Activated T-helper 17 cell treated with anti-CD3 and anti-CD28 coated beads, Interleukin-2, amount 50 U/mL, for 72 hours (primary cell): Measurements from ENCODE around the gene RAET1E. TPM values are rescaled to one million over a fixed set of nuclear protein-coding genes. Genes with fewer than 3 reads are reported as not detected.
"Not testable (repeated sequence)": the region's sequence is repeated elsewhere in the genome, so short reads cannot be mapped to it uniquely, and the experiment has no call there.

ENCODE experiments used
- ATAC-seq: fragments of 150-1000 bp; cut with Tn5 transposase; replicated peaks from 2 replicates; pipeline ENCODE4 v1.10.0; 2021; ENCODE audit warnings: mild to moderate bottlenecking, moderate library complexity
- H3K27ac Mint-ChIP-seq: one replicate; pipeline ENCODE4 v1.8.0; 2022; ENCODE audit warnings: mixed read lengths
- H3K27me3 Mint-ChIP-seq: one replicate; pipeline ENCODE4 v1.8.0; 2022; ENCODE audit warnings: mixed read lengths
- H3K36me3 Mint-ChIP-seq: one replicate; pipeline ENCODE4 v1.8.0; 2022; ENCODE audit warnings: low read depth, mild to moderate bottlenecking, mixed read lengths
- H3K4me1 Mint-ChIP-seq: one replicate; pipeline ENCODE4 v1.8.0; 2022; ENCODE audit warnings: mixed read lengths
- H3K4me3 Mint-ChIP-seq: one replicate; pipeline ENCODE4 v1.8.0; 2022; ENCODE audit warnings: mild to moderate bottlenecking, mixed read lengths
- H3K9me3 Mint-ChIP-seq: one replicate; pipeline ENCODE4 v1.8.0; 2022; ENCODE audit warnings: mixed read lengths
- total RNA-seq, 2 donors: library from RNA; stranded (reverse); gene quantifications; one replicate each; pipeline ENCODE4 v1.2.3, GENCODE V29; 2022

The RAET1E gene
- total RNA-seq, 2 donors from 2014 or later: 0.99 to 4.9 TPM

- H3K27ac Mint-ChIP-seq: no peak overlapping the region
- ATAC-seq: no peak
These were observed 37.8 kb upstream of the RAET1E start for GRCh38 chr6:149935668-149936067.

GRCh38 chr6:149935246-149935645 lies 37.3 kb upstream of the RAET1E start:
- H3K27me3 Mint-ChIP-seq: peaks cover 73% of the 10 kb centered on the region
- H3K9me3 Mint-ChIP-seq: no peaks in the 10 kb centered on the region
- H3K4me1 Mint-ChIP-seq: peaks cover 16% of the 10 kb centered on the region
- H3K36me3 Mint-ChIP-seq: peaks cover 7% of the 10 kb centered on the region
- no peak for ATAC-seq
- no peak overlapping the region for H3K4me3 Mint-ChIP-seq
- H3K27ac Mint-ChIP-seq: no peak overlapping the region

More at GRCh38 chr6:149935668-149936067, 37.8 kb upstream of the RAET1E start:
- H3K4me3 Mint-ChIP-seq: no peak overlapping the region
- no peaks in the 10 kb centered on the region for H3K9me3 Mint-ChIP-seq
- peaks cover 7% of the 10 kb centered on the region for H3K36me3 Mint-ChIP-seq
- H3K4me1 Mint-ChIP-seq: peaks cover 16% of the 10 kb centered on the region
- peaks cover 72% of the 10 kb centered on the region for H3K27me3 Mint-ChIP-seq

GRCh38 chr6:149934249-149935156 lies 36.6 kb upstream of the RAET1E start:
- H3K4me1 Mint-ChIP-seq: peaks cover 16% of the 10 kb centered on the region
- ATAC-seq: peak; percentile 50
- peaks cover 7% of the 10 kb centered on the region for H3K36me3 Mint-ChIP-seq
- no peak overlapping the region for H3K4me3 Mint-ChIP-seq
- peaks cover 79% of the 10 kb centered on the region for H3K27me3 Mint-ChIP-seq
- no peaks in the 10 kb centered on the region for H3K9me3 Mint-ChIP-seq
- H3K27ac Mint-ChIP-seq: no peak overlapping the region

- peaks cover 82% of the 10 kb centered on the region for H3K27me3 Mint-ChIP-seq
- ATAC-seq: no peak
- no peak overlapping the region for H3K4me3 Mint-ChIP-seq
- H3K27ac Mint-ChIP-seq: no peak overlapping the region
- peaks cover 9% of the 10 kb centered on the region for H3K4me1 Mint-ChIP-seq
- H3K9me3 Mint-ChIP-seq: no peaks in the 10 kb centered on the region
- no peaks in the 10 kb centered on the region for H3K36me3 Mint-ChIP-seq
These were observed 35.5 kb upstream of the RAET1E start for GRCh38 chr6:149933461-149933860.

DNA sequence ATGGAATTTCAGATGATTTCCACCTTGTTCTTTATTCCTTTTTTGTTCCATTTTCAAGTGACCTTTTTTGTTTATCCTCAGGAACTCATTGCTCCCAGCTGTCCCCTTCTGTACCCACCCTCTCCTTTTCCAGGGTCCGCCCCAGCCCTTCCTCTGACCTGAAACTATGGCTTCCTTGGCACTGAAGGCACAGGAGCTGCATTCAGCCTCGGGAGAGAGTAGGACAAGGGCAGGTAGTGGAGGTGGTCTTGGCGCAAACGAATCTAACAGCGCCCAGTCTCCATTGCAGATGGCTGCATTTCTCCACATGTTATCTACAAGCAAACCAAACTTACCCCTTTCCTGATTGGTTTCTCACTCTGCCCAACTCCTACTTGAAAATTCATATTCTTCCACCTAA lies 35.1 kb upstream of the RAET1E start:
- ATAC-seq: no peak
- Mint-ChIP-seq H3K27ac (no peak overlapping the region), H3K4me1 (peaks cover 9% of the 10 kb centered on the region), H3K9me3 (no peaks in the 10 kb centered on the region), H3K27me3 (peaks cover 86% of the 10 kb centered on the region), H3K36me3 (no peaks in the 10 kb centered on the region), H3K4me3 (no peak overlapping the region)

- H3K27ac Mint-ChIP-seq: no peak overlapping the region
- ATAC-seq: no peak
- peaks cover 9% of the 10 kb centered on the region for H3K4me1 Mint-ChIP-seq
- no peaks in the 10 kb centered on the region for H3K9me3 Mint-ChIP-seq
- peaks cover 81% of the 10 kb centered on the region for H3K27me3 Mint-ChIP-seq
- no peak overlapping the region for H3K4me3 Mint-ChIP-seq
- no peaks in the 10 kb centered on the region for H3K36me3 Mint-ChIP-seq
These were observed 33.6 kb upstream of the RAET1E start for GRCh38 chr6:149931501-149931900.

DNA sequence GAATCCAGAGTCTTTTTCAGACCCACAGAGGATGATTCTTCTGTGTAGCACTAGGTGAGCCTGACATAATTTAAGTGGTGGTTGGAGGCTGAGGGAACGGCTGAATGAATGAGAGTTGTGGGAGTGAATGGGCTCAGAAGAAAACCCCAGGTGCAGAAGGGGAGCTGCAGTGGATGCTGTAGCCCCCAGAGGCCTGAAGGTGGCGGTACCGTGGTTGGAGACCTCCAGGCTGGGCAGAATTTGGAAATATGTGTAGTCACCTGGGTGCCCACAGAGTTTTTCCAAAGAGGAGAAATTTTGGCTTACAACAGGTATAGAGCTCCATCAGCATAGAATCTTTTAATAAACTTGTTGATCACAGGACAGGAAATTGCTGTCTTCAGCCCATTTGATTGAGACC lies 31.5 kb upstream of the RAET1E start:
- Mint-ChIP-seq H3K36me3 (no peaks in the 10 kb centered on the region), H3K9me3 (no peaks in the 10 kb centered on the region), H3K27me3 (peaks cover 79% of the 10 kb centered on the region), H3K27ac (no peak overlapping the region), H3K4me3 (no peak overlapping the region), H3K4me1 (peaks cover 8% of the 10 kb centered on the region)
- ATAC-seq: no peak

DNA sequence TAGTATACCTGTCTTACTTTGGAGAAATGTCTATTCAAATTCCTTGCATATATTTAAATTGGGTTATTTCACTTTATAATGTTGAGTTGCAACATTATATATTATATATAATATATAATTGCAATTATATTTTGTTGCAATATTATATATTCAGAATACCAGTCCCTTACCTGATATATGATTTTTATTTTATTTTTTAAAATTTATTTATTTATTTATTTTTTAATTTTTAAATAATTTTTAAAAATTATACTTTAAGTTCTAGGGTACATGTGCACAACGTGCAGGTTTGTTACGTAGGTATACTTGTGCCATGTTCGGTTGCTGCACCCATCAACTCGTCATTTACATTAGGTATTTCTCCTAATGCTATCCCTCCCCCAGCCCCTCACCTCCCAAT lies 29.1 kb upstream of the RAET1E start:
- not testable (repeated sequence) for H3K9me3 Mint-ChIP-seq

GRCh38 chr6:149925974-149926777 lies 28.3 kb upstream of the RAET1E start:
- Mint-ChIP-seq H3K27me3 (peaks cover 75% of the 10 kb centered on the region), H3K36me3 (no peaks in the 10 kb centered on the region), H3K9me3 (no peaks in the 10 kb centered on the region), H3K4me1 (peaks cover 18% of the 10 kb centered on the region), H3K27ac (no peak overlapping the region), H3K4me3 (peak overlapping the region; percentile 58)
- ATAC-seq: peak; percentile 82

More for the DNA sequence above, 29.1 kb upstream of the RAET1E start:
- H3K4me3 Mint-ChIP-seq, ATAC-seq, H3K27ac Mint-ChIP-seq, H3K36me3 Mint-ChIP-seq: not testable (repeated sequence)
- Mint-ChIP-seq H3K4me1 (peaks cover 15% of the 10 kb centered on the region), H3K27me3 (peaks cover 77% of the 10 kb centered on the region)

- ATAC-seq: no peak
- Mint-ChIP-seq H3K4me1 (peaks cover 18% of the 10 kb centered on the region), H3K9me3 (no peaks in the 10 kb centered on the region), H3K36me3 (no peaks in the 10 kb centered on the region), H3K27ac (no peak overlapping the region), H3K4me3 (peak overlapping the region; percentile 58), H3K27me3 (peaks cover 75% of the 10 kb centered on the region)
These were observed 27.5 kb upstream of the RAET1E start for GRCh38 chr6:149925253-149925973.

GRCh38 chr6:149924933-149925252 lies 27.0 kb upstream of the RAET1E start:
- Mint-ChIP-seq H3K9me3 (no peaks in the 10 kb centered on the region), H3K36me3 (no peaks in the 10 kb centered on the region), H3K27ac (no peak overlapping the region), H3K4me1 (peaks cover 18% of the 10 kb centered on the region), H3K27me3 (peaks cover 73% of the 10 kb centered on the region), H3K4me3 (peak overlapping the region; percentile 58)
- no peak for ATAC-seq

DNA sequence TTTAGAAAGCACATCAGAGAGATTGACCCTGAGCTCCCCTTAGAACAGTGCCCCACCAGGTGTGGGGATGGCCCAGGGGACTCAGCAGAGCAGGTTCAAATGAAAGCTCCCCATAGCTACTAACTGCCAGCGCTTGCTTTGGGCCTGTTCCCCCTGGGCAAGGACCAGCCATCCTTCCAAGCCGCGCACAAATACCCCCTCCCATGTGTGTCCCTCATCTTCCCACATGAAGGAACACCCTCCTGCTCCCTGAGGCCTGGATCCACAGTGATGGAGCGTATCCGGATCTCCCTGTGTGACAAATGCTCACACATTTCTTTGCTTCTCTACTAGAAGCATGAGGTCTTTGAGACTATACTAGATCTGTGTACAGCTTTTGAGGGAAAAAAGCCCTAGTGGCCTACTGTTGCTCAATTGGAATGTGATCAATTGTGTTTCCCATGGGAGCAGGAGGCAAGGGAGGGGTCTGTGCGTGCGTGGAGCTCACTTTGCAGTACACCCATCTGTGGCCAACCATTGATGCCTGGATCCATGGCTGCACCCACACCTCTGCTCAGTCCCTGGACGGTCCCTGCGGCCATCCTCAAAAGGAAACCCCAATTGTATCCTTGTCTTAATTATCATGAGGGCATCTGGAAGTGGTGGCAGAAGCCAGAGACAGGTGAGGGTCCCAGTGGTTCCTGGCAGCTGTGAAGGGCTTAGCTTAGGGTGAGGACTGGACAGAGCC lies 26.5 kb upstream of the RAET1E start:
- no peaks in the 10 kb centered on the region for H3K9me3 Mint-ChIP-seq
- peak overlapping the region; percentile 82 for H3K4me3 Mint-ChIP-seq
- H3K27ac Mint-ChIP-seq: no peak overlapping the region
- peaks cover 68% of the 10 kb centered on the region for H3K27me3 Mint-ChIP-seq
- H3K36me3 Mint-ChIP-seq: no peaks in the 10 kb centered on the region
- peaks cover 18% of the 10 kb centered on the region for H3K4me1 Mint-ChIP-seq
- ATAC-seq: no peak

DNA sequence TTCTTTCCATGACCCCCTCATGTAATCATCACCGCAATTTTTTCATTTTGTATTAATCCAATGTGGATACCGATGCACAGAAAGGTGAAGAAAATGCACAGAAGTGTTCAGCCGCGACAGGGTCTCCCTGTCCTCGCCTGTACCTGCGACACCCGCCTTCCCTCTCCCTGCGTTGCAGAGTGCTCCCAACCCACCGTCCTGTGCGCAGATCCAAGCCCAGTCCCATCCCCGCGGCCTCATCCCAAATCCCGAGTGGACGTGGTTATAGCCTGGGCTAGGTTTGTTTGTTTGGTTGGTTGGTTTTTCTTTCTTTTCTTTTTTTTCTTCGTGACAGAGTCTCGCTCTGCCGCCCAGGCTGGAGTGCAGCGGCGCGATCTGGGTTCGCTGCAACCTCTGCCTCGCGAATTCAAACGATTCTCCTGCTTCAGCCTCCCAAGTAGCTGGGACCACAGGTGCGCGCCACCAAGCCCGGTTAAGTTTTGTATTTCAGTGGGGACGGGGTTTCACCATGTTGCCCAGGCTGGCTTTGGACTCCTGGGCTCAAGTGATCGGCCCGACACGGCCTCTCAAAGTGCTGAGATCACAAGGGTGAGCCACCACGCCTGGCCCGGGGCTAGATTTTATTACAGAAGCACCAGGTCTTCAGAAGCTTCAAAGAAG lies 25.5 kb upstream of the RAET1E start:
- Mint-ChIP-seq H3K9me3 (no peaks in the 10 kb centered on the region), H3K4me1 (peaks cover 18% of the 10 kb centered on the region), H3K27ac (no peak overlapping the region), H3K4me3 (peak overlapping the region; percentile 82), H3K36me3 (no peaks in the 10 kb centered on the region), H3K27me3 (peaks cover 62% of the 10 kb centered on the region)
- peak; percentile 24 for ATAC-seq
